ENCODE data around the gene FANCC.
"Not testable (repeated sequence)": the region's sequence is repeated elsewhere in the genome, so short reads cannot be mapped to it uniquely, and the experiment has no call there.

The FANCC gene

DNA sequence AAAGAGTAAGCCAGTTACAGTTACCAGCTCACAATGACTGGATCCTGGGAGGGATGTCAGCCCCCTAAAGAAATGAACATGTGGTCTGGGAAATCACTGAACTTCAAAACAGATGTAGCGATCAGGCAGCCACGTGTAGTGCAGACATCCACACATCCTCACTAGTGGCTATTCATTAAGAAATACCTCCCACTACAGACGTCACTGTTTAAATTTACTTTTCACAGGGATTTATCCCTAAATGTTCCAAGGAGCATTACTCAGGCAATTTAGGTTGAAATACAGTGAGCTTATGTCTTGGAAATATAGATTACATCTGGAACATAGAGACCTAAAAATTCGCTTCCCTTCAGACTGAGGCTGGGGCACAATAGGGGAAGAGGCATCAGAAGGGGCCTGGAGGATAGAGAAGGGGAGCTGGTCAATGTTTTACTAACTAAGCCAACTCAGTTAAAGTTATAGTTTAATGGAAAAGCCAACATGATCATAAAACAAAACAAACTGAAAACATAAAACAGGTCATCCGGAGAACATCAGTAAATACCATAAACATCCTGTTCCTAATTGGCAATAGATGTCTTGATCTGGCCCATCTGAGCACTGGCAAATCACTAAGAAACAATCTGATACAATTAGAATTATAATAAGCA, 92.3 kb downstream of the FANCC start:
- FAIRE-seq, result no peak

DNA sequence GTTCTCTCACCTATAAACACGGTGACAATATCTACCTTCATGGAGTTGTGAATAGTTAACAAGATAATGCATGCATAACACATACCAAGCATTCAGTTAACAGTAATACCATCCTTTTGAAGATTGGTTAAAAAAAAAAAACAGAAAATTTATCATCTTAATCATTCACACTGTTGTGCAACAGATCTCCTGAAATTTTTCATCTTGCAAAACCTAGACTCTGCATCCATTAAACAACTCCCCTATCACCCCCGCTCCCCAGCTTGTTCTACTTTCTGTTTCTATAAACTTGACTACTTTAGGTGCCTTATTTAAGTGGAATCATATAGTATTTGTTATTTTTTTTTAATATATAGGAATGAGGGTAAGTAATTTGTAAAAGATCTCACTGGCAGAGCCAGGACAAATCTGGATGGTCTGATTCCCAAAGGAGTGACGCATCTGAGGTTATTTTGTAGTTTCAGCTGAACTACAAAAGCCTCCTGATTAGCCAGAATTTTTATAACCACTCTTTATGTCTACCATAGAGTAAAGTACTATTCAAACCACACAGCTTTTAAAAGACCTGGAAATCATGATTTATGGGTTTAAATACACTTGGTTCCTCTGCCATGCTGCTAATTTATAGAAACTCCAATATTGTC, 93.0 kb downstream of the FANCC start:
- FAIRE-seq, result no peak

DNA sequence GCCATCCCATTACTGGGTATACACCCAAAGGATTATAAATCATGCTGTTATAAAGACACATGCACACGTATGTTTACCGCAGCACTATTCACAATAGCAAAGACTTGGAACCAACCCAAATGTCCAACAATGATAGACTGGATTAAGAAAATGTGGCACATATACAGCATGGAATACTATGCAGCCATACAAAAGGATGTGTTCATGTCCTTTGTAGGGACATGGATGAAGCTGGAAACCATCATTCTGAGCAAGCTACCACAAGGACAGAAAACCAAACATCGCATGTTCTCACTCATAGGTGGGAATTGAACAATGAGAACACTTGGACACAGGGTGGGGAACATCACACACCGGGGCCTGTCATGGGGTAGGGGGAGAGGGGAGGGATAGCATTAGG, 97.2 kb downstream of the FANCC start:
- FAIRE-seq, result not testable (repeated sequence)

- FAIRE-seq, result no peak
Measured at GRCh38 chr9:95218773-95219172, 98.7 kb downstream of the FANCC start.

- FAIRE-seq, result no peak
Measured at GRCh38 chr9:95217936-95218335, 99.6 kb downstream of the FANCC start.

DNA sequence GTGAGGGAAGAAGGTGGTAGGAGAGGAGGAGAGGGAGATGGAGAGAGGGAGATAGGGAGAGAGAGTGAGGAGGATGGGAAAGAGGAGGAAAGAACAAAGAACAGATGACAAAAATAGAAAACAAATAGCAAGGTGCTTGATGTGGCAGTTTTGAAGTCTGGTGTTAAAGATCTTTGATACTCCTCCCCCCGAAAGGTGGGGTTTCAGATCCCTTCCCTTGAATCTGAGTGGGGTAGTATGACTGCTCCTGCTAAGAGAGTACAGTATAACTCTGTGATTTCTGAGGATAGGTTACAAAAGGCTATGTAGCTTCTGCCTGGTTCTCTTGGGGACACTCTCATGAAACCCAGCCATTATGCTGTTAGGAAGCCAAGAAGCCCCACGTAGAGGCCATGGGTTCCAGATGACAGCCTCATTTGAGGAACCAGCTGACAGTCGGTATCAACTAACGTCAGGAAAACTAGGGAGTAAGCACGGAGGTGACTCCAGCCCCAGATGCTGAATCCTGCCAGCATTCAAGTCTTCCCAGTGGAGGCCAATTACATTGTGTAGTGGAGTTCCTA, 102.1 kb downstream of the FANCC start:
- FAIRE-seq, result no peak

DNA sequence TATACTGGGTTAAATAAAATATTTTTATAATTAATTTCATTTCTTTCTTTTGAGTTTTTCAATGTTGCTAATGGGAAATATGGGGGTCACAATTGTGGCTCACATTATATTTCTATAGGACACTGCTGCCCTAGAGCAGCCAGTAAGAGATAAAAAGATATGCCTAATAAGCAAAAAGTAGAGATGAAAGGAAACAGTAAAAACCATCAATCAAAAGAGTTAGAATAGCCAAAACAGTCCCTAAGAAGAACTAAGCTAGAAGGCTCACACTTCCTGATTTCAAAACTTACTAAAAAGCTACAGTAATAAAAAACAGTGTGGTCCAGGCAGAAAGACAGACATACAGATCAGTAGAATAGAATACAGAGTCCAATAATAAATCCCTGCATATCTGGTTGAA, 104.4 kb downstream of the FANCC start:
- no peak for FAIRE-seq

GRCh38 chr9:95211028-95211427, 106.5 kb downstream of the FANCC start:
- FAIRE-seq, result no peak

GRCh38 chr9:95207403-95207802, 110.1 kb downstream of the FANCC start:
- no peak for FAIRE-seq

DNA sequence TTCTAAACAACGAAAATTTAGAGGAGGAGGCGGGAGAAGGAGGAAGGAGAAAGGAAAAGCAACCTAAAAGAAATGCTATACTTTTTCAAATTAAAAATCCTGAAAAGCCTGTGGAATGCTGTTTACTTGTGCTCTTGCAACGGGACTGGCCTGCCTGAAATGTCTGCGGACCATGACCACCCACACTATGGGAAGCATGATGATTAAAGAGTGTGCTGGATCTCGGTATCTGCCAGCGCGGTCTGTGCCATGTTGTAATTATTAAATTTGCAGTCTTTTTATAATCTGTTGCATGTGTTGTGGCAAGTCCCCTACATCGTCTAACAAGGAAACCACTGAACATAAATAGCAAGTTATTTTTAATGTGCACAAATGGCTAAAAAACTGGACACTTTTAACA, 111.4 kb downstream of the FANCC start:
- FAIRE-seq, result no peak

DNA sequence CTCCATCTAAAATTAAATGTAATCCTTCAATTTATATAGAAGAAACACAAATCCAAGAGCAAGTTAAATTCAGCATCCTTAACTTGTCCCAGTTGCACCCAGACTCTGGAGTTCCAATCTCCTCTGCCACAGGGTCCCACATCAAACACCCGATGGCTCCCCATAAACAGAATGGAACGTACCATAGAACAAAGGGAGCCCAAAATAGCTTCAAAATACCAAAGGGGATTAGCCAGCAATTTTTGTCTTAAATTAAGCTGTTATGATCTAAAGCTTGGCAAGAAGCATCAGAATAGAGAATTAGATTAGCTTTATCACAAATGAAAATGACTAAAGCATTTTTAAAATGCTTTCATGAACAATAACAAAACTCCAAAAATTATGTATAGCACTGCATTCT, 112.8 kb downstream of the FANCC start:
- no peak for FAIRE-seq

DNA sequence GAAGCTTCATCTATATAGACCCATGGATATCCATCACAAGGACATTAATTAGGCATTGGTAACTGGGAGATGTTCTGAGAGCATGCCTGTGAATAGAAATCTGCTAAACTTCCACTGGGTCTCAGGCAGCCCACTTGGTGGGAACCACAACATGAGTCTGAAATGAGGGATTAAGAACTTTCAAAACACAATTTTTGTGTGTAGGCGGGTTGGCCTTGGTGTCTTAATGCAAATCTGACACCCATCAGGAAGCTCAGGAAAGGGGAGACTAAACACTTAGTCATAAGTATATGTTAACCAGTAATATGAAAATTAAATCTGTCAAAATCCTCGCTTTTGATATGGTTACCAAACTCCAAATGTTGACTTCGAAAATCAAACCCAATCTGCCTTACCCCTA, 113.2 kb downstream of the FANCC start:
- FAIRE-seq, result no peak

DNA sequence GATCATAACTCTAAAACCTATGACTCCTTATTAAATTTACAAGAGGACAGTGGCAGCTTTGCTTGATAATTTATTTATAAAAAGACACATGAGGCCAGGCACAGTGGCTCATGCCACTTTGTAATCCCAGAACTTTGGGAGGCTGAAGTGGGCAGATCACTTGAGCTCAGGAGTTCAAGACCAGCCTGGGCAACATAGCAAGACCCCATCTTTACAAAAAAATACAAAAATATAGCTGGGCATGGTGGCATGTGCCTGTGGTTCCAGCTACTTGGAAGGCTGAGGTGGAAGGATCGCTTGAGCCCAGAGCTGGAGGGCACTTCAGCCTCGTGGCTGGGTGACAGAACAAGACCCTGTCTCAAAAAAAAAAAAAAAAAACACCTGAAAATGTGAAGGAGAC, 114.5 kb downstream of the FANCC start:
- FAIRE-seq, result not testable (repeated sequence)

- no peak for FAIRE-seq
Measured at GRCh38 chr9:95202076-95202681, 115.3 kb downstream of the FANCC start.

DNA sequence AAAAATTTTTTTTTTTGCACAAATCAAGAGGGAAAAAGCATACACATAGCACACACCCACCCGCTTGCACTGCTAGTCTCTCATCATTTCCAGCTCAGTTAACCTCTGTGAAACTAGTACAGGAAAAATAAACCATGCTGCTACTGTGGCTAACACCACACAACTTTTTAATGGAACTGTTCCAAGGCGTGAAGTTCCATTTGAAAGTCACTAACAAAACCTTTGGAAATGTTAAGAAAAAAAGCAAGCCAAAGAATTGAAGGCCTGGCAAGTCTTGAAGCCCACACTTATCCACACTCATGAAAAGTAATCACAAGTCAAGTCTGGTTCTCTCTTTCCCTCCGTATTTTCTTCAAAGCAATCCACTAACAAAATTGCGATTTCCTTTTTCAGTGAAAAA, 116.3 kb downstream of the FANCC start:
- no peak for FAIRE-seq

GRCh38 chr9:95197692-95198271, 119.7 kb downstream of the FANCC start:
- no peak for FAIRE-seq

GRCh38 chr9:95193480-95193879, 124.0 kb downstream of the FANCC start:
- no peak for FAIRE-seq

GRCh38 chr9:95193067-95193466, 124.4 kb downstream of the FANCC start:
- no peak for FAIRE-seq

DNA sequence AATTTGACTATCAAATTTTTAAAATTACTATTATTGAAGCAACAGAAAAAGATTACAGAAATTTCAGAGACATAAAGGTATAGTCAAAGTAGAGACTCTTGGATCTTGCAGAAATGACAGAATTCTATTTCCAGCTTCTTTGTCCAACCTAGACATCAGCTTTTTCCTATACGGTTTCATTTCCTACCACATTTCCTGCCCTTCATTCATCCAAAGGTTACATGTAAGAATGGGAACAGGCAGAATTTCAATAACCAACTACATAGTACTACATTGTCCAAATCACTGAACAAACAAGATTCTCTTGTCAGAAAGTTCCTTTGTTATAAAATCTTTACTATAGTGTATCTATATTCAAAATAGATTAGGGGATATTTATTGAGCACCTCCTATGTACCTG, 124.9 kb downstream of the FANCC start:
- no peak for FAIRE-seq

DNA sequence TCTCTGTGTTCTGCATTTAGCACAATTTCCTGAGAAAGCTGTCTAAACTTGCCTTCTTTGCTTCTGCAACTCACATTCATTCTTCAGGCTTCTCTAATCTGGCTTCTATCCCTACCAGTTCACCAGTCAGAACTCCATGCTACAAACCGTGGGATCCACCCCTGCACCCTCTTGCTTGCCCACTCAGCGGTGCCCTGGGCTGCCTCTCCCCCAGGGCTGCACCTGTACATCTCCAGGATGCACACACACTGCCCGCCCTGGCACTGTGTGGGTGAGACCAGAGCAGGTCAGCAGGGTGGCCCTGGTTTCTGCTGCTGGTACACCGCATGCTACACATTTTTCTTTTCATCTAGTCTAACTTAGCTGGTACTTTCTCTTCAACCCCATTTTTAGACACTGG, 127.1 kb downstream of the FANCC start:
- no peak for FAIRE-seq

GRCh38 chr9:95189251-95190098, 128.0 kb downstream of the FANCC start:
- no peak for FAIRE-seq

GRCh38 chr9:95188459-95188858, 129.1 kb downstream of the FANCC start:
- no peak for FAIRE-seq

- no peak for FAIRE-seq
Measured at GRCh38 chr9:95185956-95186355, 131.6 kb downstream of the FANCC start.

Data from G401.6 (cell line).